Measurements from ENCODE around the gene LITAF.

GRCh38 chr16:11524098-11524760 lies 62.5 kb downstream of the LITAF start:
- TF ChIP-seq POLR2AphosphoS5 (IDR thresholded peaks at IDR 0.05) (no peak), CTCF (IDR thresholded peaks at IDR 0.05) (no peak), POLR2A (IDR thresholded peaks at IDR 0.05) (no peak)

Measured in gastroesophageal sphincter (tissue), 3 donors.